Loucy (cell line): ENCODE results near the gene LRRC57.

ENCODE experiments used
- H2AFZ ChIP-seq: fragments of 200-600 bp; sonication (generic); 2 replicates; pipeline ENCODE4 v1.6.0; 2016; ENCODE audit warnings: antibody characterized with exemption, mild to moderate bottlenecking, low read length, moderate library complexity
- H3F3A ChIP-seq: fragments of 200-600 bp; 2 replicates; pipeline ENCODE4 v1.6.0; 2016; ENCODE audit warnings: antibody characterized with exemption, low read depth, mild to moderate bottlenecking
- H3K27me3 ChIP-seq: fragments of 200-600 bp; sonication (generic); 2 replicates; pipeline ENCODE4 v1.6.1; 2014; ENCODE audit warnings: low read length, mild to moderate bottlenecking; ENCODE audit not compliant: insufficient read depth, poor library complexity, severe bottlenecking
- H3K36me3 ChIP-seq: fragments of 200-600 bp; sonication (generic); 2 replicates; pipeline ENCODE4 v1.6.1; 2016; ENCODE audit warnings: low read length; ENCODE audit not compliant: insufficient read depth
- H3K4me1 ChIP-seq: fragments of 200-600 bp; sonication (generic); 2 replicates; pipeline ENCODE4 v1.5.1; 2014; ENCODE audit warnings: low read length, mild to moderate bottlenecking; ENCODE audit not compliant: insufficient read depth, poor library complexity, severe bottlenecking
- H3K4me2 ChIP-seq: fragments of 200-600 bp; sonication (generic); 2 replicates; pipeline ENCODE4 v1.6.0; 2014; ENCODE audit warnings: antibody characterized with exemption, low read length, low read depth, mild to moderate bottlenecking; ENCODE audit not compliant: poor library complexity, severe bottlenecking
- H3K4me3 ChIP-seq: fragments of 200-600 bp; sonication (generic); 2 replicates; pipeline ENCODE4 v1.5.1; 2014; ENCODE audit warnings: low read length, mild to moderate bottlenecking, mixed read lengths; ENCODE audit not compliant: poor library complexity, severe bottlenecking
- H3K79me2 ChIP-seq: fragments of 200-600 bp; sonication (generic); 2 replicates; pipeline ENCODE4 v1.6.1; 2014; ENCODE audit warnings: low read length; ENCODE audit not compliant: insufficient read depth
- H3K9ac ChIP-seq: fragments of 200-600 bp; sonication (generic); 2 replicates; pipeline ENCODE4 v1.6.0; 2014; ENCODE audit warnings: mild to moderate bottlenecking, low read depth, low read length, moderate library complexity; ENCODE audit not compliant: poor library complexity, severe bottlenecking
- H3K9me2 ChIP-seq: fragments of 200-600 bp; sonication (generic); replicated peaks from 2 replicates; pipeline ENCODE4 v1.6.1; 2016; ENCODE audit warnings: low read depth, low read length, mixed read lengths
- H3K9me3 ChIP-seq: fragments of 200-600 bp; sonication (generic); 2 replicates; pipeline ENCODE4 v1.6.1; 2014; ENCODE audit warnings: mild to moderate bottlenecking, antibody characterized with exemption, low read length, low read depth; ENCODE audit not compliant: insufficient read depth
- H4K20me1 ChIP-seq: fragments of 200-600 bp; sonication (generic); 2 replicates; pipeline ENCODE4 v1.6.0; 2014; ENCODE audit warnings: antibody characterized with exemption, low read length, mild to moderate bottlenecking; ENCODE audit not compliant: insufficient read depth, poor library complexity, severe bottlenecking
- EZH2phosphoT487 ChIP-seq: fragments of 200-600 bp; IDR thresholded peaks from 2 replicates; pipeline ENCODE4 v1.6.1; 2018; ENCODE audit warnings: antibody characterized with exemption, mild to moderate bottlenecking, moderate library complexity, borderline replicate concordance

Gene LRRC57

DNA sequence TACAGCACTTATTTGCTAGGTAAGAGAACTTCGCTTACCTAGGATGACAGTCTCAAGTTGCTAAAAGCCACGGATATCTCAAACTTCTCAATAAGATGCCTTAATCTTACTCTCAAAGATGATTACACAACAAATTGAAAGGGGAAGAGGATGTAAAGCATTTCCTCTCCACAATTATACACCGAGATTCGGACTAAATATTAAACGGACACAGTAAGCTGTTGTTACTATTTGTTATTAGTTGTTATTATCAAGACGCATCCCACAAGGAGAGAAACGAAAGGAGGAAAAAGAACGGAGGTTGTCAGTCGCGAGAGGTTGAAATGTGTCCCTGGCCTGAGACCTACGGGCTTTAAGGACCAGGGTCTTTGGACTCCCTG is 58.3 kb downstream of the LRRC57 start:
- Histone ChIP-seq H3K9me2 (no peaks in the 10 kb centered on the region), H3K4me3 (peak overlapping the region; percentile 89), H3F3A (no peaks in the 10 kb centered on the region; the same call in 1 of the 2 replicates), H3K9ac (peak overlapping the region; percentile 97), H4K20me1 (no peaks in the 10 kb centered on the region), H3K79me2 (peaks cover 33% of the 10 kb centered on the region), H3K4me1 (peaks cover 27% of the 10 kb centered on the region), H3K27me3 (no peaks in the 10 kb centered on the region), H3K9me3 (no peaks in the 10 kb centered on the region), H3K4me2 (peak overlapping the region; percentile 83), H2AFZ (peak overlapping the region; percentile 82), H3K36me3 (no peaks in the 10 kb centered on the region)
- TF ChIP-seq EZH2phosphoT487, result no peak
